HT1080 (cell line): ENCODE data around the gene F12. TPM values are rescaled to one million over a fixed set of nuclear protein-coding genes. Genes with fewer than 3 reads are reported as not detected.
"Not testable (repeated sequence)": the region's sequence is repeated elsewhere in the genome, so short reads cannot be mapped to it uniquely, and the experiment has no call there.

Experiments used
- DNase-seq: peaks from one replicate; pipeline ENCODE4 v3.0.0-alpha.2; 2015; ENCODE audit warnings: low read depth
- total RNA-seq: library from RNA; depleted of rRNA; stranded (reverse); fragments of >200 nt; shearing (Covaris generic); gene quantifications from 2 replicates; pipeline ENCODE4 v1.2.3, GENCODE V29; 2014

The F12 gene
- total RNA-seq, 1 experiment from 2014 or later: 15.2 TPM

DNA sequence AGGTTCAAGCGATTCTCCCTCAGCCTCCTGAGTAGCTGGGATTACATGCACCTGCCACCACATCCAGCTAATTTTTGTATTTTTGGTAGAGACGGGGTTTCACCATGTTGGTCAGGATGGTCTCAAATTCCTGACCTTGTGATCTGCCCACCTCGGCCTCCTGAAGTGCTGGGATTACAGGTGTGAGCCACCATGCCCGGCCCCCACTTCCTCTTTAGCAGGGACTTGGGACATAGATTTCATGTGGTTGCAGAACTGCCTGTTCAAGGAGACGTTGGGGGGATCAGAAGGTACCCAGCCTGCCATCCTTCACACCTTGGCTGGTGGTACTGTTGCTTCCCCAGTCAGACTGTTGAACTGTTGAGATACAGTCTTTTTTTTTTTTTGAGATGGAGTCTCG lies 7.7 kb upstream of the F12 start:
- not testable (repeated sequence) for DNase-seq

DNA sequence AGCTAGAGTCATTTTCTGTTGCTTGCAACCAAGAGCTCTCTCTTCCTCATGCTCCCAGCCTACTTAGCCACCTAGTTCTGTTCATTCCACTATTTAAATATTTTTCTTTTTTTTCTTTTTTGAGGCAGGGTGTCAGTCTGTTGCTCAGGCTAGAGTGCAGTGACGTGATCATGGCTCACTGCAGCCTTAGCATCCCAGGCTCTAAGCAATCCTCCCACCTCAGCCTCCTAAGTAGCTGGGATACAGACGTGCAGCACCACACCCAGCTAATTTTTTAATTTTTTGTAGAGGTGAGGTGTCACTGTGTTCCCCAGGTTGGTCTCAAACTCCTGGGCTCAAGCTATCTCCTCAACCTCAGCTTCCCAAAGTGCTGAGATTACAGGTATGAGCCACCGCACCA lies 5.1 kb upstream of the F12 start:
- no peak for DNase-seq

DNA sequence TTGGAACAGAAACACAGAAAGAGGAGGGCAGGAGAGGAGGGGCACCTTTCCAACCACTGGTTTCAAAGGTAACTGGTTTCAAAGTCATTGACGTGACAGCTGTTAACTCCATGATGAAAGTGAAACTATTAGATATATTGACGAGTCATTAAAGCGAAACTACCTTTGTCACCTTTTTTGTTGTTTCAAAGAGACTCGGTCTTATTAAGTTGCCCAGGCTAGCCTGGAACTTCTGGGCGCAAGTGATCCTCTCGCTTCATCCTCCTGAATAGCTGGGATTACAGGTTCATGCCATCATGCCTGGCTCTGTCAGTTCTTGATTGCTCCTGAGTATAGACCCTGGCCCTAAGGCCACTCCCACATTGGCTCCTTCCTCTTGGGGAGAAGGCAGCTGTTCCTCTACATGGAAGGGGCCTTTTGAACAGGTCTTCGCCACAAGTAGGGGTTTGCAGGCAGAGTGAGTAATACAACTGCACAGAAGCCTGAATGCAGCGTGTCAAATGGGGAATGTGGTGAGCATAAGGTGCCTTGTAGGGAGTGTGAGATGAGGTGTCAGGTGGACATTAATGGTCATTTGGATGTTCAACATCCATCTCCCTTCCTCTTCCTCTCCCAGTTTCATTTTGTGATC lies 3.4 kb upstream of the F12 start:
- DNase-seq: no peak

DNA sequence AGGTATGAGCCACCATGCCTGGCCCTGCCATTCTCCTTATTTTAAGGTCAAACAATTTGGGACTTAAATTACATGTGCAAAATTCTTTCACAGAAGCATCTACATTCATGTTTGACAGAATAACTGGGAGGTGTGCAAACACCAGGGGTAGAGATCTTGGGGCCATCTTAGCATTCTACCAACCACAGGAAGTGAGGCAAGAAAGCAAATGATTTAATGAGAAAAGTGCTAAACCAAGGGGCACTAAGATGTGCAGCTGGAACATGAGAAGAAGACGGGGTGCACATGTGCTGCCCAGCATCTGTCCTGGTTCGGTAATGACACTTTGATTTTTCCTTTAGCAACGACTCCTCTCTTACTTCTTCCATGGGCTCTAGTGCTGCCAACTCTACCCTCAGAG lies 1.2 kb upstream of the F12 start:
- no peak for DNase-seq

DNA sequence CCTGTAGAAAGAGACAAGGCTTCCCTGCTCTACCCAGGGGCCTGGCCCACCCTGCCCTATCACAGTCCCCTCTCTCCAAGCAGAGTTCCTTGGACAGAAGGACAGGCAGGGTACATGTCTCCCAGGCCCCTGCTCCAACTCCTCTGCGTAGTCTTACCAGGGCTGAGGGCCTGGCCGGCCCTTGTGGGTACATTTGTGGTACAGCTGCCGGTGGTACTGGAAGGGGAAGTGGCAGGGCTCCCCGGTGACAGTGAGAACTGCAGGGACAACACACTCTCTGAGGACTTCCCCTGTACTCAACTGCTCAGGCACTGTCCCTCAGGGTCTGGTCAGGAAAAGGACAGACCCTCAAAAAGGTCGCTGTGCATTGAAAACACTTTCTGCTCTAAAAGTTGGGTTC lies 3.6 kb downstream of the F12 start:
- no peak for DNase-seq

DNA sequence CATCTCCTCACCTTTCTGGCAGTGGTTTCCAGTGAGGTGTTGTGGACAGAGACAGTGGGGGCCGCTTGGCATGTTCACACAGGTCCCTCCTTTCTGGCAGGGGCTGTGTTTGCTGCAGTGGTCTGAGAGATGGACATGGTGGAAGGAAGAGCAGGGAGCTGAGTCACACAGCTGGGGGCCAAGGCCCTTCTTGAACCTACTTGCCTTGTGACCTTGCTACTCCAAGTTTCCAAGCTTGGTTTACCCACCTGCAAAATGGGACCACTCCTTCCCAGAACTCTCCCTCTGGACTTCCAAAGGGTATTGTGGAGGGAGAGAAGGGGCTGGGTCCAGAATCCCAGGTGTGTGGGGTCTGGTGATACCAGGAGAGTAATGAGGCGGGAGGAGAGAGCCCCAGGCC lies 4.1 kb downstream of the F12 start:
- no peak for DNase-seq

DNA sequence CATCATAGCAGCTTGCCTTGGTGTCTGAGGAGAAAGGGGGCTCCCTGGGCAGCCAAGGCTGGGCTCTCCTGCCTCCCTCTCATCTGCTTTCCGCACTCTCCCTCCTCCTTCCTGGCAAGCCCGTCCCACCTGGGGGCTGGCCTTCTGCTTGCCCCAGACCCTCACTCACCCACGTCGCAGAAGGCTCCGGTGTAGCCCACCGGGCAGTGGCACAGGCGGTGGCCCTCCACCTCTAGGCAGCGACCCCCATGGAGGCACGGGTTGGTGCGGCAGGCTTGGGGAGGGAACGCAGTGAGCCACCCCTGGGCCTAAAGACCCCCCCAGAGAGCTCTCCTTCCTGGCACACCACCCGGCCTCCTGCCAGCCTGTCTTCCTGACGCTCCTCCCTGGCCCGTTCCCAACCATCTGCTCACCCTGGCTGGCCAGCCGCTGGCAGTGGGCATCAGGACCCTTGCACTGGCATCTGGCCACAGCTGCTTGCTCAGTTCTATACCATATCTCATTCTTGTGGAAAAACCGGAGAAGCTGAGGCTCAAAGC lies 4.7 kb downstream of the F12 start:
- no peak for DNase-seq

DNA sequence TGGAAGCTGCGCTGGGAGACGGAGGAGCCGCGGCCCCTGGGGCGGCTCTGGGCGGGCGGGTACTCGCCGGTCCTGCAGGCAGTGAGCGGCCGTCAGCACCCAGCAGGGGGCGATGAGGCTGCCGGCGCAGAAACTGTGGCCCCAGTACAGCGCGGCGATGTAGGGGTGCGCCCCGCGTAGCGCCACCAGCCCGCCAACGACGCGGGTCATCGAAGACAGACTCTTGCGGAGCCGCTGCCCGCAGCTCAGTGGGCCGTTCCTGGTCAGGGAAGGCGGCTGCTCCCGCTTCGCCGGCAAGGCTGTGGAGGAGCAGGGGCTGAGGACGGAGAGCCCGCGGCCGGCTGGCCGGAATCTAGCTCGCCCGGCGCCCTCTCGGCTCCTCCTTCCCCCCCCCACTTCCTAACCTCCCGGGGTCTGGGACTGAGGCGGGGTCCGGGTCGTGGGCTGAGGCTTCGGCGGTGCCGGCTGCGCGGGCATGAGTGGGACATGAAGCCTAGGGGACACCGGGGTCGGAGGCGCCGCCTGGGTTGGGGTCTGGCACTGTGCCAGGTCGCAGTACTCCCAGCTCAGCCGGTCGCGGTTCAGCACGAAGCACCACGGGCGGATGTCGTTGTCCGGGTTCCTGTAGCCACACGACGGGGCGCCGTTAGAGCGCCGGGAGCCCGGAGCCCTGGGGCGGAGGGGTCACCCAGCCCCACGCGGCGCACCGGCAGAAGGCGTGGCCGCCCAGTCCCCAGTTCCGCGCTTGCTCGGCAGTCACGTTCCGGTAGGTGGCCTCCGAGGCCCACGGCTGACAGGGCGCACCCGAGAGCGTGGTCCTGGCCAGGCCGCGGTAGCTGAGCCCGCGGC lies 5.3 kb downstream of the F12 start:
- DNase-seq: peak; percentile 78

DNA sequence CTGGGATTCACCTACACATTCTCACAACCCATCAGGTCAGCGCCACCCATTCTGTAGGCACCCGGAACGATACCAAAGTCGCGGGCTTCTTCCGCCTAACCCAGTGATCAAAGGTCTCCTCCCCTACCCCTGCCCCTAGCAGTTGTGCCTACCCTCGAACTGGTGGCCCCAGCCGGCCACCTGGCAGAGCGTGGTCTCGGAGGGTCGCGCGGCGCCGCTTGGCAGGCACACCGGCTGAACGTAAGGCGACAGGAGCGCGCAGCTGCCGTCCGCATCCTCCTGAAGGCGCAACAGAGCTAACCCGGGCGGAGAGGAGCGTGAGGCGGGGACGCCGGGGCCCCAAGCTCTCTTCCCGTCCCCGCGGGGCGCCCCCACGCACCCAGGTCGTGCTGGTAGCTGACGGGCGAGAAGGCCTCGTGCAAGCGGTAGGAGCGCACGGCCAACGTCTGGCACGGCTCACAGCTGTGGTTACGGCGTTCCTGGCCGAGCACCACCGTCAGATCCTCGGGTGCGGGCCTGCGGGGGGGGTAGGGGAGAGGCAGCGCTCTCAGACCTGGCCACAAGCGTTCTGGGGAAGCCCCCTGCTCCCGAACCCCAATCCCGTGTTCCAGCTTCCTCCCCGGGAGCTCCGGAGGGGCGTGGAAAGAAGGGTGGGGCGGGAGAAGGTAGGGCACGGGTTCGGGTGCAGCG lies 6.1 kb downstream of the F12 start:
- no peak for DNase-seq

DNA sequence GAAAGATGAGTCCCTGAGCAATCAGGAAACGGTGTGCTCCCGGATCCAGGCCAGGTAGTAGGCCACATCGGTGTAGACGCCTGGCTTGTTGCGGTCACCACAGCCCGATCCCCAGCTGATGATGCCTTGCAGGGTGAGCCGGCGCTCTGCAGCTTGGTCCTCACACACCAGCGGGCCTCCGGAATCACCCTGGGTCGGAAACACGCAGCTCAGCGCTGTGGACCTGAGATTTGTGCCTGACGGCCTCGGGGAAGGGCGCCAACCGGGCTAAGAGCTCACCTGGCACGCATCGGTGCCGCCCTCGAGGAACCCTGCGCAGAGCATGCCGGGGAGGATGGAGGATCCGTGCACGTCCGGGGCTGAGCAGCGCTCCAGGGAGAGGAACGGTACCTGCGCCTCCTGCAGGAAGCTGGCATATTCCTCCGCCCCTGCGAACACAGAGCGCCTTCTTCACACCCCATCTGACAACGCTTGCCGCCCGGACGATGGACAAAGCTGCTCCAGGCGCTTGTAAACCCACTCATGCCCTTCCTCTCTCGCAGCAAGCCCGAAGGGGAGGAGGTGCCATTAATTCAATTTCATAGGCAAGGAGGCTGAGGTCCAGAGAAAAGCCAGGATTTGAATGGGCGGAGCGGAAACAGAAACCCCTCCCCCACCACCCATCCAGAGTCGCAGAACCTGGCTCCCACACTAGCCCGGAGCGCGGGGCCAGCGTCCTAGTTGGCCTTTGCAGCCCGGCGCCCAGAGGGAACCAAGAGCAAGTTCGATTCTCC lies 6.9 kb downstream of the F12 start:
- no peak for DNase-seq

DNA sequence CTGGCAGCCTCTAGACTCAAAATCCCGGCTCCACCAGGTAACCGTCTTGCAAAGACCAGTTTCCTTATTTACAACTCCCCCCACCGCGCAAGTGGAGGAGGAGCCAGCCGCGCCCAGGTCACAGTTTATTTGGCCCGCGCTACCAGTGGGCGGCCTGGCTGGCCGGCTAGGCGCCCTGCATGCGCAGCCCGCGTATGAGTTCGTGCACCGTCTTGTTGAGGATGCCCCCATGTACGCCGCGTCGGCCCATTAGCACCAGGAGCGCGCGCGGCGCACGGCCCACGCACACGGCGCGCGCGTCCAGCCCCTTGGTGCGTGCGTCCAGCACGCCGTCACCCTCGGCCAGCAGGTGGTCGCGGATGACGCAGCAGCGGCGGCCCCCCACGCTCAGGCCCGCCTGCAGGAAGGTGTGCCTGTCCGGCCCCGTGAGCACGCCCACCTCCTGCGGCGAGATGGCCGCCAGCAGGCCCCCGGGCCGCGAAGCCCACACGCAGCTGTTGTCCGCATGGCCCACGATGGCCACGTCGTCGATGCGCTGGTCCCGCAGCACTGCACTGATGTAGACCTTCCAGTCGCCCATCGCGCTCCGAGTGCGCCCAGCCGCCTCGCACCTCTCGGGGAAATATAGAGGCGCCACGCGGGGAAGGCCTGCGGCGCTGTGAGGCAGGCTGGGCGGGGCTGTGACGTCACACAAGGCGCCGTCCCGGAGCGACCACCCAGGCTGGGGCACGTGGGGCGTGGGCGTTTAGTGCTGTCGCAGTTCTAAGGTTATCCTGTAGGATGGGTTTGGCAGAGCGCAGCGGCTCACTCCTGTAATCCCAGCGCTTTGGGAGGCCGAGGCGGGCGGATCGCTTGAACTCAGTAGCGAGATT lies 9.1 kb downstream of the F12 start, which contains the start of gene PFN3:
PFN3 (minus strand) TSS at position 665 of the 872 bp plus-strand sequence; CDS start at position 580, 85 bp downstream.
- DNase-seq: no peak

DNA sequence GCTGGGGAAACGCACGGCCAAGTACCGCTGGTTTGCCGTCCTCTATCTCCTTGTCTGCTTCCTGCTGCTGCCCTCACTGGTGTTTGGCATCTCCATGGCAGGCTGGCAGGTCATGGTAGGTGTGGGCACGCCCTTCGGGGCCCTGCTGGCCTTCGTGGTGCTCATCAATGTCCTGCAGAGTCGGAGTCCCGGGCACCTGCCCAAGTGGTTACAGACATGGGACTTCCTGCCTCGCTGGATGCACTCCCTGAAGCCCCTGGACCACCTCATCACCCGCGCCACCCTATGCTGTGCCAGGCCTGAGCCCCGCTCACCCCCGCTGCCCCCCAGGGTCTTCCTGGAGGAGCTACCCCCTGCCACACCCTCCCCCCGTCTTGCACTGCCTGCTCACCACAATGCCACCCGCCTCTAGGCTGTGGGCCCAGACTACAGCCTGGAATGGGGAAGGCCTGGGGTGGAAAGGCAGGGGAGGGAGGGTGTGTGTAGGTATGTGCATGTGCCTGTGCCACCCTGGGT lies 11.4 kb downstream of the F12 start:
- DNase-seq: no peak

DNA sequence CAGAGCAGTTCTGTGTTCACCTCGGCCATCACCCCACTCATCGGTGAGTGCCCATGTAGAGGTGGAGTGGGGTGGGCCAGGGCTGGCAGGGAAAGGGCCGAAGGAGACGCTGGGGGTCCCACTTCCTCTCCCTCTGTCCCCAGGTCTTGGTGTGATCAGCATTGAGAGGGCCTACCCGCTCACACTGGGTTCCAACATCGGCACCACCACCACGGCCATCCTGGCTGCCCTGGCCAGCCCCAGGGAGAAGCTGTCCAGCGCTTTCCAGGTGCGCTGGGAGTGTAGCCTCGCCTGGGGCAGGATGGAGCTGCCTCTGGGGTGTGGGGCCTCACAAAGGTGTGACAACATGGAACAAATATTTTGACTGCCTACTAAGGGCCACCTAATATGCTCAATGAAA lies 12.6 kb downstream of the F12 start:
- DNase-seq: no peak

DNA sequence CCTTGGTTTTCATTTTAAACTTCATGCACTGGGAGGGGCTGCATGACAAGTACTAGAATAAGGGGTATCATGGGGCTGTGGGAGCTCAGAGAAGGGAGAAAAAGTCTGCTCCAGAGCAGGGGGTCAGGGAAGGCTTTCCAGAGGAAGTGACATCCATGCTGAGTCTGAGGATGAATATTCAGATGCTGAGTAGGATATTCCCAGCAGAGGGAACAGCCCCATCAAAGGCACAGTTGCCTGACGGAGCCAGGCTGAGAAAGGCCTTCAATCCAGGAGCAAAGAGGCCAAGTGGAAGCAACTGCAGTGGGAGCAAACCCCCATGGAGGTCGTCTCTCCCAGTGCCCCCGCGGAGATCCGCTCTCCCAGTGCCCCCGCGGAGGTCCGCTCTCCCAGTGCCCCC lies 13.3 kb downstream of the F12 start:
- no peak for DNase-seq

DNA sequence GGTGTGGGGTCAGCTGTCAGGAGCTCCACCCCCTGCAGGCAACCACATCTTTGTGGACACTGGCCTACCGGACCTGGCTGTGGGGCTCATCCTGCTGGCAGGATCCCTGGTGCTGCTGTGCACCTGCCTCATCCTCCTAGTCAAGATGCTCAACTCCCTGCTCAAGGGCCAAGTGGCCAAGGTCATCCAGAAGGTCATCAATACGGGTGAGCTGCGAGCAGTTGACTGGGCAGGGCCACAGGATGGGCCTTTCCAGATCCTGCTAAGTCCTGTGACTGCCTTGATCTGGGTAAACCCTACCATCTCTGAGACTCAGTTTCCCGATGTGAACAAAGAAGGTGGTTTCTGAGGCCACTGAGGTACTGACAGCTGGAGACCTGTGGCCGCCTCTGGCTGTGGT lies 15.4 kb downstream of the F12 start:
- no peak for DNase-seq

DNA sequence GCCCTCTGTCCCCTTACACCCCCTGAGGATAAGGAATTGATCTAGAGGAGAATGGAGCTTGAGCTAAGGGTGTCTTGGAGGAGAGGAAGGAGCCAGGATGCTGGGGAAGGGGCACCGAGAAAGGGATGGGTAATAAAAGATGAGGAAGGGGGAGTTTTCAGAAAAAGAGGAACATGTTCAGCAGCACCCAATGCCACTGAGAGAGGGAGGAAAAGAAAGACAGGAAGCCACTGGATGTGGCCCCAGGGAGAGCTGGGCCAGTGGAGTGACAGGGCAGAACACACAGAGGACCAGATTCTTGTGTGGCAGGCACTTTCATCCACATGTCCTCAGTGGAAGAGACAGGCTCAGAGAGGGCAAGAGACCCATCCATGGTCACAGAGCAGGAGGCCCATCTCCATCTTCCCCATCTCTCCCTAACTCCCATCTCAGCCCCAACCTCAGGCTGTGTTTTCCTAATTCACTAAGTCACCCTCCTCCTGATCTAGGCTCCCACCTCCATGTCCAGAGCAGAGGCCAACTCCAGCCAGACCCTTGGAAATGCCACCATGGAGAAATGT lies 16.1 kb downstream of the F12 start:
- no peak for DNase-seq

DNA sequence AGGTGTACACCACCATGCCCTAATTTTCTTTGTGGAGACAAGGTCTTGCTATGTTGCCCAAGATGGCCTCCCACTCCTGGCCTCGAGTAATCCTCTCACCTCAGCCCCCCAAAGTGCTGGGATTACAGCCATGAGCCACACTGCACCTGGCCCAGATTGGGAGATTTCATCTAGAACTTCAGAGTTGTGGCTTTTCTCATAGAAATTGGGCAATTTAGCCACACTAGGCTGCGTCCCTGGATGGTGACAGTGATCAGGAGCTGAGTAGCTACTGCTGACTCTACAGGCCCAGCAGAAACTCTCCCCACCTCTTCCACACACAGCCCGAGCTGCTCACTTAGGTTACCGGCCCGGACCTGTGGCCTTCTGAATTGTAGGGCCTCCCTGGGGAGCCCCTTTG lies 16.6 kb downstream of the F12 start:
- DNase-seq: no peak

DNA sequence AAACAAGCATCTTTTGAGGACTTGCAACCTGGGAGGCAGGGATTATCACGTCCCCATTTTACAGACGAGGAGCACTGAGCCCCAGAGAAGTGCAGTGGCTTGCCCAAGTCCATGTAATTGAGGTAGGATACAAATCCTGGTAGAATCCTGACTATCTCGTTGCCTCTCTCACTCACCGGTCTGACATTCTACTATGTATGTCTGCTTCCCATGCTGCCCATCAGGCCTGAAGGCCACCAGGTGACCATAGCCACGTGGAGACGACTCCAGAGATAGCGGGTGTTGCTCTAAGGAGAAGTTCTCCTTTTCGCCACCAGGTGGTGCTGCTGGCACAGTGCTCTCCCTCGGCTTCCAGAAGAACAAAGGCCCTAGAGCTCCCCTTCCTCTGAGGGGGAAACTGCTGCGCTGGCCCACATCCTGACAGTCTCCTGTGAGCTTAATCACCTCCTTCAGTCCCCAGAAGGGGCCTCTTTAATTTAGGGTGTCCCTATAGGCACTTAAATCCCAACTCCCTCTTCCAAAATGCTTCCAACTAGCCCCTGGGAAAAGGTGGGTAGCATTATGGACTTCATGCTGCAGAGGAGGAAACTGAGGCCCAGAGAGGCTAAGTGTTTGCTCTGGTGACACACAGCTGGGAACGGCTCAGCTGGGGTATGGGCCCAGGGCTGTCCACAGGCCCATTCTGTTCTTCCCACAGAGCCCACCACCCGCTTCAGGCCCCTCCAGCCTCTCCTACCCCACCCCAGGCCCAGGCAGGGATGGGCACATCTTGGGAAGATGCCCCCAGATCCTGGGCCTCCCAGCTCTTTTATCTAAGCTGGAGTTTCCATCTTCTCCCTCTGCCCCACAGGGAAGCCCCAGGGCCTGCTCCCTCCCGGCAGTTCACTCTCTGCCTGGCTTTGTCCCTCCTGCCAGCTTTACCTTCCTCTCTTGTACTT lies 18.7 kb downstream of the F12 start:
- DNase-seq: peak; percentile 89
